Measurements from ENCODE around the gene APOC1. TPM values are rescaled to one million over a fixed set of nuclear protein-coding genes. Genes with fewer than 3 reads are reported as not detected.

APOC1 gene
- total RNA-seq, 1 experiment from 2014 or later, result 86.5 TPM

- no peak for DNase-seq (ENCODE audit: low spot score)
- Mint-ChIP-seq H3K36me3 (no peaks in the 10 kb centered on the region), H3K27me3 (ENCODE audit: low read depth) (peaks cover 13% of the 10 kb centered on the region), H3K4me3 (no peak overlapping the region), H3K4me1 (peaks cover 8% of the 10 kb centered on the region), H3K27ac (no peak overlapping the region), H3K9me3 (no peaks in the 10 kb centered on the region)
- POLR2A ChIA-PET, result interaction anchor here (0.7 kb wide), 1 partner anchor 145 kb away, joined by 4 read pairs; no protein-coding TSS in a partner anchor
- no peak for ATAC-seq
- TF ChIP-seq ETV6 (CRISPR knock-in tag; IDR thresholded peaks at IDR 0.05) (no peak), IRF1 (CRISPR knock-in tag; IDR thresholded peaks at IDR 0.05) (no peak), NR1H2 (CRISPR knock-in tag; IDR thresholded peaks at IDR 0.05) (no peak), CBFB (CRISPR knock-in tag; IDR thresholded peaks at IDR 0.05; ENCODE audit: low read depth) (no peak)
- CTCF ChIA-PET, result no interaction called here
These were observed 17.1 kb downstream of the APOC1 start for GRCh38 chr19:44931541-44931940.

GRCh38 chr19:44939668-44940067, 25.3 kb downstream of the APOC1 start:
- Mint-ChIP-seq H3K27ac (no peak overlapping the region), H3K9me3 (no peaks in the 10 kb centered on the region), H3K36me3 (no peaks in the 10 kb centered on the region), H3K4me1 (0 out of 2 replicates have a peak, but pooled peaks cover 3% of the 10 kb centered on the region), H3K4me3 (no peak overlapping the region), H3K27me3 (ENCODE audit: low read depth) (no peaks in the 10 kb centered on the region; the same call in 1 of the 2 replicates)
- ATAC-seq, result no peak
- TF ChIP-seq ZSCAN18 (CRISPR knock-in tag; IDR thresholded peaks at IDR 0.05) (no peak), GABPB1 (CRISPR knock-in tag; IDR thresholded peaks at IDR 0.05) (peak; percentile 87), ZNF121 (CRISPR knock-in tag; IDR thresholded peaks at IDR 0.05) (no peak)
- DNase-seq (ENCODE audit: low spot score), result no peak
- CTCF ChIA-PET, result no interaction called here
- POLR2A ChIA-PET, result no interaction called here

- no peak for ATAC-seq
- TF ChIP-seq STAT6 (CRISPR knock-in tag; conservative IDR thresholded peaks at IDR 0.05; ENCODE audit: low read depth) (no peak), ZNF317 (CRISPR knock-in tag; IDR thresholded peaks at IDR 0.05; ENCODE audit: borderline replicate concordance, low read depth) (no peak), CTCF (IDR thresholded peaks at IDR 0.05) (no peak), NR2C2 (CRISPR knock-in tag; IDR thresholded peaks at IDR 0.05) (no peak), FOXK1 (CRISPR knock-in tag; IDR thresholded peaks at IDR 0.05) (no peak), NR1H2 (CRISPR knock-in tag; IDR thresholded peaks at IDR 0.05) (no peak), RORB (CRISPR knock-in tag; IDR thresholded peaks at IDR 0.05) (no peak), NFE2L1 (CRISPR knock-in tag; IDR thresholded peaks at IDR 0.05) (no peak), FOXP4 (CRISPR knock-in tag; IDR thresholded peaks at IDR 0.05) (no peak), PREB (CRISPR knock-in tag; IDR thresholded peaks at IDR 0.05; ENCODE audit: borderline replicate concordance) (no peak), JUN (CRISPR knock-in tag; IDR thresholded peaks at IDR 0.05) (no peak), GRHL2 (CRISPR knock-in tag; IDR thresholded peaks at IDR 0.05; ENCODE audit: insufficient replicate concordance, severe bottlenecking) (no peak), PRRX2 (CRISPR knock-in tag; IDR thresholded peaks at IDR 0.05) (no peak), ZNF121 (CRISPR knock-in tag; IDR thresholded peaks at IDR 0.05) (no peak)
These were observed 27.7 kb downstream of the APOC1 start, which contains the start of gene APOC4 for GRCh38 chr19:44942067-44942571. TSS of gene APOC4 (plus strand) at chr19:44942237. CDS start at chr19:44942278, 41 bp downstream.

More at GRCh38 chr19:44942067-44942571, 27.7 kb downstream of the APOC1 start, which contains the start of gene APOC4:
- POLR2A ChIA-PET, result no interaction called here
- no peak for DNase-seq (ENCODE audit: low spot score)
- no peaks in the 10 kb centered on the region for H3K9me3 Mint-ChIP-seq
- H3K36me3 Mint-ChIP-seq, result no peaks in the 10 kb centered on the region
- H3K4me3 Mint-ChIP-seq, result no peak within 1 kb of the TSS
- H3K4me1 Mint-ChIP-seq, result no peaks in the 10 kb centered on the region
- H3K27ac Mint-ChIP-seq, result no peak within 1 kb of the TSS
- CTCF ChIA-PET, result no interaction called here
- no peaks in the 10 kb centered on the region; the same call in none of the 2 replicates for H3K27me3 Mint-ChIP-seq (ENCODE audit: low read depth)
